Endothelial cell (in vitro differentiated cells): ENCODE measurements around the gene UNC119B. TPM values are rescaled to one million over a fixed set of nuclear protein-coding genes. Genes with fewer than 3 reads are reported as not detected.
A peak's percentile ranks its signal among the peaks of the same experiment; 100 is the strongest.

Source experiments
- DNase-seq: peaks from one replicate; pipeline ENCODE4 v3.0.0; 2021; ENCODE audit warnings: low spot score
- H3K27ac Mint-ChIP-seq: one replicate; pipeline ENCODE4 v1.8.0; 2021; ENCODE audit warnings: mixed read lengths, inconsistent platforms; ENCODE audit not compliant: unreplicated experiment
- H3K27me3 Mint-ChIP-seq: one replicate; pipeline ENCODE4 v1.8.0; 2021; ENCODE audit warnings: mild to moderate bottlenecking, moderate library complexity, mixed read lengths, inconsistent platforms; ENCODE audit not compliant: unreplicated experiment
- H3K36me3 Mint-ChIP-seq: one replicate; pipeline ENCODE4 v1.8.0; 2021; ENCODE audit warnings: mild to moderate bottlenecking, low read depth, mixed read lengths, inconsistent platforms; ENCODE audit not compliant: unreplicated experiment
- H3K4me1 Mint-ChIP-seq: one replicate; pipeline ENCODE4 v1.8.0; 2021; ENCODE audit warnings: mild to moderate bottlenecking, mixed read lengths, inconsistent platforms; ENCODE audit not compliant: unreplicated experiment
- H3K4me3 Mint-ChIP-seq: one replicate; pipeline ENCODE4 v1.8.0; 2021; ENCODE audit warnings: mild to moderate bottlenecking, mixed read lengths, inconsistent platforms; ENCODE audit not compliant: unreplicated experiment
- H3K9me3 Mint-ChIP-seq: one replicate; pipeline ENCODE4 v1.8.0; 2021; ENCODE audit warnings: mixed read lengths, inconsistent platforms; ENCODE audit not compliant: unreplicated experiment
- total RNA-seq: library from RNA; stranded (reverse); fragmentation: NEBNext Ultra II Directional; extraction: Animal tissue kit (Norgen Biotek cat#: 25700); gene quantifications from one replicate; pipeline ENCODE4 v1.2.1, GENCODE V29; 2021; ENCODE audit not compliant: unreplicated experiment
- TF ChIP-seq, protein P1 (sequence below): fragments of 200-600 bp; sonication (generic); IDR thresholded peaks from one replicate; pipeline ENCODE4 v1.5.0; 2021; ENCODE audit warnings: antibody characterized with exemption; ENCODE audit not compliant: unreplicated experiment

The UNC119B gene
- total RNA-seq, 1 donor from 2014 or later = 35.0 TPM

DNA sequence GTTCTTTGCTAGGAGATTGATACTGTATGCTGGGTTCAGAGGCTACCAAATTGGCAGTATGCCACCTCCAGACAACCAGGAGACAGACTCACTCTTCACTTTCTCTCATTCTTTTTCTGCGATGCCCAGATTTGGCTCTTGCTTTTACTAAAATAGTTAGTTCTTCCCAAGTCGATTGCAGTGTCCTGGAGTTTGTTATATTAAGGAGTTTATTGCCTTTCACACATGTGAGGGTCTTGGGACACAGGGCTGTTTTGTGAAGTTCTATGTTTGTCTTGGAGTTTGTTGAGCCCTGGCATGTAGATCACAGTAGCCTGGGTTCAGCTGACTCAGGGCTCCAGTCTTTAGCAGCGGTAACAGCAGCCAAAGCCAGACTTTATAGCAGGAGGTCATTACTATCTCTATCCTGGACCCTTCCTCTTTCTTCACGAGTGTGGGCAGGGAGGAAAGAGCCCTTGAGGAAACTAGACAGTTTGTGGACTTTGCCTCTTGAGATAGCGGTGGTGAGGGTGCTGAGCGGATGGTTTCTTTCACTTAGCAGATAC is 21.7 kb upstream of the UNC119B start:
- TF ChIP-seq, protein P1, sequence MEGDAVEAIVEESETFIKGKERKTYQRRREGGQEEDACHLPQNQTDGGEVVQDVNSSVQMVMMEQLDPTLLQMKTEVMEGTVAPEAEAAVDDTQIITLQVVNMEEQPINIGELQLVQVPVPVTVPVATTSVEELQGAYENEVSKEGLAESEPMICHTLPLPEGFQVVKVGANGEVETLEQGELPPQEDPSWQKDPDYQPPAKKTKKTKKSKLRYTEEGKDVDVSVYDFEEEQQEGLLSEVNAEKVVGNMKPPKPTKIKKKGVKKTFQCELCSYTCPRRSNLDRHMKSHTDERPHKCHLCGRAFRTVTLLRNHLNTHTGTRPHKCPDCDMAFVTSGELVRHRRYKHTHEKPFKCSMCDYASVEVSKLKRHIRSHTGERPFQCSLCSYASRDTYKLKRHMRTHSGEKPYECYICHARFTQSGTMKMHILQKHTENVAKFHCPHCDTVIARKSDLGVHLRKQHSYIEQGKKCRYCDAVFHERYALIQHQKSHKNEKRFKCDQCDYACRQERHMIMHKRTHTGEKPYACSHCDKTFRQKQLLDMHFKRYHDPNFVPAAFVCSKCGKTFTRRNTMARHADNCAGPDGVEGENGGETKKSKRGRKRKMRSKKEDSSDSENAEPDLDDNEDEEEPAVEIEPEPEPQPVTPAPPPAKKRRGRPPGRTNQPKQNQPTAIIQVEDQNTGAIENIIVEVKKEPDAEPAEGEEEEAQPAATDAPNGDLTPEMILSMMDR = no peak
- peak overlapping the region; percentile 93 for H3K27ac Mint-ChIP-seq
- H3K9me3 Mint-ChIP-seq = no peaks in the 10 kb centered on the region
- H3K36me3 Mint-ChIP-seq = peaks cover 4% of the 10 kb centered on the region
- peaks cover 6% of the 10 kb centered on the region for H3K27me3 Mint-ChIP-seq
- peak overlapping the region; percentile 96 for H3K4me3 Mint-ChIP-seq
- no peak for DNase-seq
- peaks cover 55% of the 10 kb centered on the region for H3K4me1 Mint-ChIP-seq

- Mint-ChIP-seq H3K27me3 (peaks cover 6% of the 10 kb centered on the region), H3K27ac (peak overlapping the region; percentile 10), H3K4me1 (peaks cover 64% of the 10 kb centered on the region), H3K36me3 (peaks cover 6% of the 10 kb centered on the region), H3K9me3 (no peaks in the 10 kb centered on the region), H3K4me3 (peak overlapping the region; percentile 96)
- no peak for DNase-seq
- TF ChIP-seq, protein P1 = no peak
Observed at GRCh38 chr12:120689397-120690082, 20.7 kb upstream of the UNC119B start.

DNA sequence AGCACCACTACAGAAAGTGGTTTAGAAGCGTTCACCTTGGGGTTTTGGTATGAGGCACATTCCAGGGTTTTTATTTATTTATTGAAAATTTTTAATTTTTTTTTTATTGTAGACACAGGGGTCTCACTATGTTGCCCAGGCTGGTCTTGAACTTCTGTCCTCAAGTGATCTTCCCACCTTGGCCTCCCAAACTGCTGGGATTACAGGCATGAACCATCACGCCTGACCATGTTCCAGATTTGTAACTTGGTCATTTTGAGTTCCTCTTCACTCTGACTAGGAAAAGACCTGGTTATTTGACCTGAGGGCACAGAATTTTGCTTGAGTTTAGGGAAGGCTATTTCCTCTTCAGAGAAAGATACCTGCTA is 20.2 kb upstream of the UNC119B start:
- Mint-ChIP-seq H3K4me3 (peak overlapping the region; percentile 39), H3K9me3 (no peaks in the 10 kb centered on the region), H3K4me1 (peaks cover 70% of the 10 kb centered on the region), H3K27me3 (peaks cover 6% of the 10 kb centered on the region), H3K27ac (no peak overlapping the region), H3K36me3 (peaks cover 12% of the 10 kb centered on the region)
- TF ChIP-seq, protein P1 = no peak
- DNase-seq = no peak

GRCh38 chr12:120690978-120691377 is 19.3 kb upstream of the UNC119B start:
- H3K9me3 Mint-ChIP-seq = no peaks in the 10 kb centered on the region
- no peak overlapping the region for H3K27ac Mint-ChIP-seq
- peaks cover 21% of the 10 kb centered on the region for H3K36me3 Mint-ChIP-seq
- H3K27me3 Mint-ChIP-seq = peaks cover 6% of the 10 kb centered on the region
- H3K4me1 Mint-ChIP-seq = peaks cover 78% of the 10 kb centered on the region
- H3K4me3 Mint-ChIP-seq = no peak overlapping the region
- TF ChIP-seq, protein P1 = no peak
- DNase-seq = no peak

GRCh38 chr12:120692524-120693033 is 17.7 kb upstream of the UNC119B start:
- H3K4me3 Mint-ChIP-seq = peak overlapping the region; percentile 12
- H3K9me3 Mint-ChIP-seq = no peaks in the 10 kb centered on the region
- H3K4me1 Mint-ChIP-seq = peaks cover 92% of the 10 kb centered on the region

More at GRCh38 chr12:120692524-120693033, 17.7 kb upstream of the UNC119B start:
- no peak for DNase-seq
- H3K27ac Mint-ChIP-seq = peak overlapping the region; percentile 79
- TF ChIP-seq, protein P1 = no peak
- H3K27me3 Mint-ChIP-seq = peaks cover 3% of the 10 kb centered on the region
- H3K36me3 Mint-ChIP-seq = peaks cover 37% of the 10 kb centered on the region
